DLD1 (cell line): ENCODE results near the gene PGD.
"Not testable (repeated sequence)": the region's sequence is repeated elsewhere in the genome, so short reads cannot be mapped to it uniquely, and the experiment has no call there.

Experiments
- in situ Hi-C: cut with HindIII; loops from 2 replicates; pipeline ENCODE4 v1.10.0; 2017; ENCODE audit warnings: low sequenced_read_pairs

The PGD gene

GRCh38 chr1:10398278-10398733 lies 558 bp upstream of the PGD start:
- in situ Hi-C loops, result no loop called here

- in situ Hi-C loops, result no loop called here
Observed at GRCh38 chr1:10399444-10399941, 629 bp downstream of the PGD start.

DNA sequence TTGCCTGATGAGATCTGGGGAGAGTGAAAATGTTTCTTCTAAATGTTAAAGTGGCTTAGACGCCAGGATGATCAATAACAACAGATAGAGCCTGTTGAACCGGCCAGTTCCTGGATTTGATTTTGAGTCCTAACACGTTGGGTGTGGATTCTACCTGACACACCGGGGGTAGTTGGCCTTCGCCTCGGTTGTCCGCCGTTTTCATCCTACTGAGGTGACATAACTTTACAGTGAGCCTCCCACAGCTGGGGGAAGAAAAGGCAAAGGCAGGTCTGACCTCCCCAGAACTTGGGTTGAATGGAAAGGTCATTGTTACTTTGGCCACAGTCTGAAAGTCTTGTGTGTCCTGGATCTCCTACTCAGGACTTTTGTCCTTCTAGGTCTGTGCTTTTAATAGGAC lies 1.1 kb downstream of the PGD start:
- in situ Hi-C loops, result no loop called here

DNA sequence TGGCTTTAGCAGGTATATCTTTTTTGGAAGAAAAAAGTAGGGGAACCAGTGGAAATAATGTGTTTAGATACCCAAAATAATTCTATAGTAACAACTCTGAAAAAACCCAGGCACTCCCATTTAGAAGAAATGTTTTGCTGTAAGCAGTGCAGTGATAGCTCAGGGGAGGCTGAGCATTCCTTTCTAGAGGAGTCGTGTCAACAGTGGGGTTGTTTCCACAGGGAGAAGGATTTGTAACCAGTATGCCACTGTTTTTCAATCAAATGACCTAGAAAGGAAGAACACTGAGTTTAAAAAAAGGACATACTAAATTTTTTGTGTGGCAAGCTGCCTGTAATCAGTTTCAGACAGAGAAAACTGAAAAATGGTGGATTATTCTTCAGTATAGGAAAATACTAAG lies 2.4 kb downstream of the PGD start:
- in situ Hi-C loops, result no loop called here

- in situ Hi-C loops, result no loop called here
Observed at GRCh38 chr1:10402729-10403274, 3.9 kb downstream of the PGD start.

DNA sequence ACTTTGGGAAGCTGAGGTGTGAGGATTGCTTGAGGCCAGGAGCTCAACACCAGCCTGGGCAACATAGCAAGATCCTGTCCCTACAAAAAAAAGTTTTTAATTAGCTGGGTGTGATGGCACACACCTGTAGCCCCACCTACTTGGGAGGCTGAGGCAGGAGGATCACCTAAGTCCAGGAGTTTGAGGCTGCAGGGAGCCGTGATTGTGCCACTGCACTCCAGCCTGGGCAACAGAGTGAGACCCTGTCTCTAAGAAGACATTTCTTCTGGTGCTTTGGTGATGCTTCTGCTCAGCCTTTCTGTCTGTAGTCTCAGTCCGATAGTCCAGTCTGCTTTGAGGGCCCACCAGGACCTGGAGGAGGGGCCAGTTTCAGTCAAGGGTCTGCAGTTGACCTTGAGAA lies 8.3 kb downstream of the PGD start:
- in situ Hi-C loops, result no loop called here

GRCh38 chr1:10415211-10415930 lies 16.5 kb downstream of the PGD start:
- in situ Hi-C loops, result no loop called here

DNA sequence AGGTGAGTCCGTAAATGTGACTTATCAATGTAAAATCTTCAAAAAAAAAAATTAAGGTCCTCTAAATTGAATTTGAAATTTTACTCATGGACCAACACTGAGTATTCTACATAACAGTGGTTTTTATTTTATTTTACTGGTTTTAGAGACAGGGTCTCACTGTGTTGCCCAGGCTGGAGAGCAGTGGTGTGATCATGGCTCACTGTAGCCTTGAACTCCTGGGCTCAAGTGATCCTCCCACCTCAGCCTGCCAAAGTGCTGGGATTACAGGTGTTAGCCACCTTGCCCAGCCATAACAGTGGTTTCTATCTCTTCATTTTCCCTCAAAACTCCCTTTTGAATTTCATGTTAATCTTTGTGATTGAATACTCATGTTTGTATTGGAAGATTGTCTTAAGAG lies 17.1 kb downstream of the PGD start:
- in situ Hi-C loops, result not testable (repeated sequence)

DNA sequence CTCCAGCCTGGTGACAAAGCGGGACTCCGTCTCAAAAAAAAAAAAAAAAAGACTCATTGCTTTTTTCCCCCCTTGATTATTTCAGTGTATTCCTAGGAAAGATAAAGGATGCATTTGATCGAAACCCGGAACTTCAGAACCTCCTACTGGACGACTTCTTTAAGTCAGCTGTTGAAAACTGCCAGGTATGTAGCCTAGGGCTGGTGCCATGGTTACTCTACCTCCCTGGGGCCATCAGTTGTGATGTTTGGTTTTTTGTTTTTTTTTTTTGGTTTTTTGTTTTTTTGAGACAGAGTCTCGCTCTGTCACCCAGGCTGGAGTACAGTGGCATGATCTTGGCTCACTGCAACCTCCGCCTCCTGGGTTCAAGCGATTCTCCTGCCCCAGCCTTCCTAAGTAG lies 19.9 kb downstream of the PGD start:
- in situ Hi-C loops, result not testable (repeated sequence)

GRCh38 chr1:10419351-10419750 lies 20.5 kb downstream of the PGD start:
- in situ Hi-C loops, result no loop called here

DNA sequence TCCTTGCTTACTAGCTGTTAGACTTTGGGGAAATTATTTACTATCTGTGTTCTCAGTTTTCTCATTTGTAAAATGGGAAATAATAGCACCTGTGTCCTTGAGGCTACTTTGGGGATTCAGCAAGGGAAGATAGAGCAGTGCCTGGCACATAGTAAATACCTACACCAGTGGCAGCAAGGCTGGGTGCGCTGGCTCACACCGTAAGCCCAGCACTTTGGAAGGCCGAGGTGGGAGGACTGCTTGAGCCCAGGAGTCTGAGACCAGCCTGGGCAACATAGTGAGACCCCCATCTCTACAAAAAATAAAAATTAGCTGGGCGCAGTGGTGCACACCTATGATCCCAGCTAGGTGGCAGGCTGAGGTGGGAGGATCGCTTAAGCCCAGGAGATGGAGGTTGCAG lies 22.8 kb downstream of the PGD start:
- in situ Hi-C loops, result no loop called here

GRCh38 chr1:10424034-10424433 lies 25.2 kb downstream of the PGD start:
- in situ Hi-C loops, result no loop called here

GRCh38 chr1:10424651-10425050 lies 25.8 kb downstream of the PGD start:
- in situ Hi-C loops, result no loop called here

DNA sequence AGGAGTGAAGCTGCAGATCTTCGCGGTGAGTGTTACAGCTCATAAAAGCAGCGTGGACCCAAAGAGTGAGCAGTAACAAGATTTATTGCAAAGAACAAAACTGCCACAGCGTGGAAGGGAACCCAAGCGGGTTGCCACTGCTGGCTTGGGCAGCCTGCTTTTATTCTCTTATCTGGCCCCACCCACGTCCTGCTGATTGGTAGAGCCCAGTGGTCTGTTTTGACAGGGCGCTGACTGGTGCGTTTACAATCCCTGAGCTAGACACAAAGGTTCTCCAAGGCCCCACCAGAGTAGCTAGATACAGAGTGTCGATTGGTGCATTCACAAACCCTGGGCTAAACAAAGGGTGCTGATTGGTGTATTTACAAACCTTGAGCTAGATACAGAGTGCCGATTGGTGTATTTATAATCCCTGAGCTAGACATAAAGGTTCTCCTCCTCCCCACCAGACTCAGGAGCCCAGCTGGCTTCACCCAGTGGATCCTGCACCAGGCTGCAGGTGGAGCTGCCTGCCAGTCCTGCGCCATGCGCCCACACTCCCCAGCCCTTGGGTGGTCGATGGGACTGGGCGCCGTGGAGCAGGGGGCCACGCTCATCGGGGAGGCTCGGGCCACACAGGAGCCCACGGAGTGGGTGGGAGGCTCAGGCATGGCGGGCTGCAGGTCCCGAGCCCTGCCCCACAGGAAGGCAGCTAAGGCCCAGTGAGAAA lies 27.1 kb downstream of the PGD start:
- in situ Hi-C loops, result not testable (repeated sequence)

DNA sequence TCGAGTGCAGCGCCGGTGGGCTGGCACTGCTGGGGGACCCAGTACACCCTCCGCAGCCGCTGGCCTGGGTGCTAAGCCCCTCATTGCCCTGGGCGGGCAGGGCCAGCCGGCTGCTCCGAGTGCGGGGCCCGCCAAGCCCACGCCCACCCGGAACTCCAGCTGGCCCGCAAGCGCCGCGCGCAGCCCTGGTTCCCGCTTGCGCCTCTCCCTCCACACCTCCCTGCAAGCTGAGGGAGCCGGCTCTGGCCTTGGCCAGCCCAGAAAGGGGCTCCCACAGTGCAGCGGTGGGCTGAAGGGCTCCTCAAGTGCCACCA lies 27.6 kb downstream of the PGD start:
- in situ Hi-C loops, result not testable (repeated sequence)

DNA sequence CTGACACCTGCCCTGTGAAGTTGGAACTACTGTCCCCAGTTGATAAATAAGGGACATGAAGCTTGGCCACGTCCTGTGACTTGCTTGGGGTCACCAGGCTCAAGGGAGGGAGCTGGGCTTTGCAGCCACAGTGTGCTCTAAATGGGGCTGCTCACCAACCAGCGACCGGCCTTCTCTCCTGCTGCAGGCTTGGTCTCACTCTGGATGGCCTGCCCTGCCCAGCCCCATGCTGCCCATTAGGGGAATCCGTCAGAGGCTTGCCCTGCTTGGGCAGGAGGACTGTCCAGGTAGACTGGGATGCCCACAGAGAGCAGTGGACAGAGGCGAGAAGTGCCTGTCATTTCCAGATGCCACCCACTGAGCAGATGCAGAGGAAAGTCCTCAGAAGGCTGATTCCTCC lies 30.1 kb downstream of the PGD start:
- in situ Hi-C loops, result no loop called here

DNA sequence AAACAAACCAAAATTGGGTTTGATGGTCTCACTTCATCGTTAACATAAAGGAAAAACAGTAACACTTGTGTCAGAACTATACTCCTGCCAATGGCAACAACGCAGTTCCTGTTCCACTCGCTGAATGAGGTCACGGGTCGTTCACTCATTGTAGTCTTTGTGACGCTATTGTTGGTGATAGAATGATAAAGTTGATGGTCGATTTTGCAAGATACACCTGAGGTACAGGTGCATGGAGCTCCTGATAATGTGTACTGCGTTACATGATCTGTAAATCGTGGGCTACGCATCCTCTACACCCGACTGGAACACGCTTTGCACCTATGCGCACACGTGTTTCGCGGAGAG lies 31.0 kb downstream of the PGD start:
- in situ Hi-C loops, result no loop called here

DNA sequence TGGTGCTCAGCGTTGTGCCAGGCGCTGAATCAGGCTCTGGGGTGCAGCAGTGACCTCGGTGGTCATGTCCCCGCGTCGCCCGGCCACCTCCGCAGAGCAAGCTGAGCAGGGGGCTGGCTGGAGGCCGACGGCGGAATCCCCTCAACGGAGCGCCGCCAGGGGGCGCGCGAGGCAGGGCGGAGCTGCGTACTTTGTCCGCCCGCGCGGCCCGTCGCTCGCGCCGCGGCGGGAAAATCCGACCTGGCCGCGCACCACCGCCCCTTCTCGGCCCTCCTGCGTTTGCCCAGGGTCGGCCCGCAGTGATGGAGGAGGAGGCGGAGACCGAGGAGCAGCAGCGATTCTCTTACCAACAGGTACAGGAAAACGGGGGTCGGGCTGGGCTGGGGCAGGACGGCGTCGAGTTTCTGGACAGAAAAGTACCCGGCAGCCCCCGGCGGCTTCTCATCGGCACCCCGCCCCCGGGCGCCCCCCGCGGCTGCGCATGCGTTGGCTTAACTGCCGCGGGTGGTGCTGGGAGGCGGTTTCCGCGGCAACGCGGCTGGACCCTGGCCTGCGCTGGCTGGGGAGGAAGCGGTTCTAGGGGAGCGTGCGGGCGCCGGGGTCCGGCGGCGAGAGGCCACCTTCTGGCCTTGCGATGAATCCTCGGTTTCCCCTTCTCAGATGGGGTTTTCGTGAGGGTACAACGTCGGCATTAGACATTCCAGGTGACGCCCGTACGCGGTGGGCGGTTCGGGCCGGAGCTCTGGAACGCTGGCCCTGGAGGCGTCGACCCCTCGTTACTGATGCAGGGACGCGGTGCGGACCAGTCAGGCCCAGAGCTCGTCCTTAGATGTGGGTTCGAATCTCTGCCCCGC lies 31.6 kb downstream of the PGD start, which contains the start of gene CENPS:
CENPS (plus strand) TSS at position 218 of the 854 bp plus-strand sequence; CDS start at position 303, 85 bp downstream.
- in situ Hi-C loops, result no loop called here

DNA sequence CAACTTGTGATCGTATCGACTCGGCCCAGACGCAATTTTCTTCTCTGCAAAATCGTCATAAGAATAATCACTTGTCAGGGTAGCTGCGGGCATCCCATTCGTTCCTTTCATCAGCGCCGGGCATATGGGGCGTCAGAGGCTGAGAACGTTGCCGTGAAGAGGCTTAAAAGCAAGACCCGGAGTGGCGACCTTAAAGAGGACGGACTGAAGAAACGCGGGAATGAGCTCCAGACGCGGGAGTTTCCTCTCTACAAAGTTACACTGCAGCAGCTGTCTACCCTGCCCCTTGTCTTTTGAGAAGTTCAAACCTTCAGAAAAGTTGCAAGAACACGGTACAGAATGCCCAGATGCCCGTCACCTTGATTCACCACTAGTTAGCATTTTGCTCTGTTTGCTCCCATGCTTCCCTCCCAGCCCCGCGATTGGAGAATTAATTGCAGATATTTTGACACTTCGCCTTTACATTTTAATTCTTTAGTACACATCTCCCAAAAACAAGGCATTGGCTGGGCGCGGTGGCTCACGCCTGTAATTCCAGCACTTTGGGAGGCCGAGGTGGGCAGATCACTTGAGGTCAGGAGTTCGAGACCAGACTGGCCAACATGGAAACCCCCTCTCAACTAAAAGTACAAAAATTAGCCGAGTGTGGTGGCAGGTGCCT lies 32.3 kb downstream of the PGD start:
- in situ Hi-C loops, result no loop called here

DNA sequence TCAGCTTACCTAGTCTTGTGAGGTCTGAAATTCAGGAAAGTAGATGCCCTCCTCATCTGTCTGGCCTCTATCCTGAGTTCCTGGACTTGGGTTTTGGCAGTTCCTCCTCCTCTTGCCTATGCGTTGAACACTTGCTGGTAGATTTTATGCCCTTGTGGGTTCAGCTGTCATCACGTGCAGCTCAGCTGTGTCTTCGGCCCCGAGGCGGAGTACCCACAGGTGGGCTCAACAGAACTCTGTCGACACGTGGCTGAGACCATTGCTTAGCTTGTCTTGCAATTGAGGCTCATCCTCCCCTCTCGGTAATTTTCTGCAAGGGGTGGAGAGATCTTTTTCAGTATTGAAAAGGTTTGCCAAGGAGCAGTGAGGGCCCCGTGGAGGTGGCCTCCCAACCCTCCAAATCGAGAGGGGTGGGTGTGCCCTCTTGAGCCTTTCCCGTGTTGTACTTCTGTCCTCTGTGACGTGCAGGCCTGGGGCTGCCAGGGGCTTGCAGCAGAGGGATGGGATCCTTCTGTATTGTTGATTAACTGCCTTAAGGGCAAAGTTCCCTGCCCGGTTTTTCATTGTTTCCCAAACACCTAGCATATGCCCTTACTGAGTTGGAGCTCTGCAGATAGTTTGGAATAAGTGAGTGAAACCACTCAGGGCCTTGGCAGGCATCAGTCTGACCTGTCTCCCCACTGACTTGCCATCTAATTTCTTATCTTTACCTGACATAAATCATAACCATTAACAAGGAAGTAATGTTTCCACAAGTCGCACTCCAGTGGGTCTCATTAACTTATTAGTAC lies 34.2 kb downstream of the PGD start:
- in situ Hi-C loops, result no loop called here
